Measurements from ENCODE around the gene PPP2R2D. TPM values are rescaled to one million over a fixed set of nuclear protein-coding genes. Genes with fewer than 3 reads are reported as not detected.

The PPP2R2D gene
- total and polyA plus RNA-seq, 4 donors: 15.6 to 51.4 (median 22.0) TPM

DNA sequence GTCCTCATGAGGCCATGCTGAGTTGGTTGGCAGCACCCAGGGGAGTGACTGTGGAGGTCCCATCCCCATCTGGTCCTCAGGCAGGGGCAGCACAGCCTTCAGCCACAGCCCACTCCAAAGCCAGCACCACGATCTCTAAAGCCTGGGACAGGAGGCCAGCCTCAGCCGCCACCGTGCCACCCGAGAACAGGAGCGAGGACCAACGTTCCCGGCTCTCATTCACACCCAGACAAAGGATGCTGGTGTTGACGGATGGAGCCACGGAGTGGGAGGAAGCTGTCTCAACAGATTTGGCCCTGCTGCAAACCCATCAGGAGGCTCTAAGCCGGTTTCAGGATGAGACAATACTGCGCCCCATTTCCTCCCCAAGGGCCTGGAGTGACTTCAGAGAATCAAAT is 42.7 kb upstream of the PPP2R2D start:
- Histone ChIP-seq H3K27me3 (ENCODE audit: control insufficient read depth in 3 of 3, insufficient read depth in 3 of 3, low read length in 2 of 3) (peaks cover 0 to 6% (median 0%) of the 10 kb centered on the region in 3 donors), H3K27ac (ENCODE audit: low read depth in 1 of 2, low read length in 1 of 2) (no peak overlapping the region), H3K9ac (ENCODE audit: insufficient read depth in 1 of 2, low read length in 2 of 2) (no peak overlapping the region), H3K9me3 (ENCODE audit: control insufficient read depth in 4 of 4, insufficient read depth in 3 of 4, low read length in 3 of 4) (peaks cover 0 to 3% (median 0%) of the 10 kb centered on the region in 4 donors), H3K36me3 (ENCODE audit: control insufficient read depth in 4 of 4, insufficient read depth in 4 of 4, low read length in 4 of 4) (no peaks in the 10 kb centered on the region), H3K4me3 (no peak overlapping the region), H3K4me1 (ENCODE audit: control insufficient read depth in 5 of 5, insufficient read depth in 5 of 5, low read length in 5 of 5) (no peaks in the 10 kb centered on the region)
- DNase-seq (no peak), ATAC-seq (ENCODE audit: insufficient read depth, low FRiP score) (no peak)
- 71 to 75% methylated on average over 11 of the region's 11 CpGs for WGBS, 2 donors
- TF ChIP-seq, protein P1, sequence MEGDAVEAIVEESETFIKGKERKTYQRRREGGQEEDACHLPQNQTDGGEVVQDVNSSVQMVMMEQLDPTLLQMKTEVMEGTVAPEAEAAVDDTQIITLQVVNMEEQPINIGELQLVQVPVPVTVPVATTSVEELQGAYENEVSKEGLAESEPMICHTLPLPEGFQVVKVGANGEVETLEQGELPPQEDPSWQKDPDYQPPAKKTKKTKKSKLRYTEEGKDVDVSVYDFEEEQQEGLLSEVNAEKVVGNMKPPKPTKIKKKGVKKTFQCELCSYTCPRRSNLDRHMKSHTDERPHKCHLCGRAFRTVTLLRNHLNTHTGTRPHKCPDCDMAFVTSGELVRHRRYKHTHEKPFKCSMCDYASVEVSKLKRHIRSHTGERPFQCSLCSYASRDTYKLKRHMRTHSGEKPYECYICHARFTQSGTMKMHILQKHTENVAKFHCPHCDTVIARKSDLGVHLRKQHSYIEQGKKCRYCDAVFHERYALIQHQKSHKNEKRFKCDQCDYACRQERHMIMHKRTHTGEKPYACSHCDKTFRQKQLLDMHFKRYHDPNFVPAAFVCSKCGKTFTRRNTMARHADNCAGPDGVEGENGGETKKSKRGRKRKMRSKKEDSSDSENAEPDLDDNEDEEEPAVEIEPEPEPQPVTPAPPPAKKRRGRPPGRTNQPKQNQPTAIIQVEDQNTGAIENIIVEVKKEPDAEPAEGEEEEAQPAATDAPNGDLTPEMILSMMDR (IDR thresholded peaks at IDR 0.05; ENCODE audit: control extremely low read depth, extremely low read depth): no peak

DNA sequence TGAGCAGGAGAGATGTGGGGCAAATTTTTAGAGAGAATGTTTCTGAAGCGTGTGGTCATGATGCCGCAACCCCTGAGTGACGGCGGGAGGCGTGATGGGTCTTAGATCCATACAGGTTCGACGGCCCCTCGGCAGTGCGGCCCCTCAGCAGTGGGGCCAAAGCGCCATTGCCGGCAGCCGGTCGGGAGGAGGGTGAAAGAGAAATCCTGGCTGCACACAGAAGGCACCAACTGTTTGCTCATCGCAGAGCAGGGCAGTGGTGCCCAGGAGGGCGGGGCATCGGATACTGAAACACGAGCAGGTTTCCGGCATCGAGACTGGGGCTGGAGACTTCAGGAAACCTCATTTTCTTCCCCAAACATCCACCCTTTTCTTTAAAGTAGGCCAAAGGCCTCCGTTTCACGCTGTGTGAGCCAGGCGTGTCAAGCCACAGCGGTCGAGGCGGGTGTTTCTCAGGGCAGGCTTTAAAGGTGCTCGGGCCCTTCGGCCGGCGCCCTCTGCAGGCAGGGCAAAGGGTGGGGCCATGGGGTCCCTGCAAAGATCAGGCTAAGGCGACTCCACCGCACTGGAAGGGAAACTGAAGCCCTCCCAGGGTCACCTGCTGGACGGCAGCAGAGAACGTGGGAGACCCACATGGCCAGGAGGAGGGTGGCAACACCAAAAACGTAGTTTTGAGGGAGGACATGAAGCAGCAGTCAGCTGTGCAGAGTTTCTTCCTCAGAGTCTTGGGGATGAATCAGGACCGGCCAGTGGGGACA is 42.0 kb upstream of the PPP2R2D start:
- peaks cover 0 to 3% (median 0%) of the 10 kb centered on the region in 4 donors for H3K9me3 ChIP-seq (ENCODE audit: control insufficient read depth in 4 of 4, insufficient read depth in 3 of 4, low read length in 3 of 4)
- H3K27ac ChIP-seq (ENCODE audit: low read depth in 1 of 2, low read length in 1 of 2): no peak overlapping the region
- peaks cover 0 to 6% (median 0%) of the 10 kb centered on the region in 3 donors for H3K27me3 ChIP-seq (ENCODE audit: control insufficient read depth in 3 of 3, insufficient read depth in 3 of 3, low read length in 2 of 3)
- TF ChIP-seq, protein P1 (IDR thresholded peaks at IDR 0.05; ENCODE audit: control extremely low read depth, extremely low read depth): no peak
- H3K36me3 ChIP-seq (ENCODE audit: control insufficient read depth in 4 of 4, insufficient read depth in 4 of 4, low read length in 4 of 4): no peaks in the 10 kb centered on the region
- ATAC-seq (ENCODE audit: insufficient read depth, low FRiP score): no peak
- no peak overlapping the region for H3K9ac ChIP-seq (ENCODE audit: insufficient read depth in 1 of 2, low read length in 2 of 2)
- 88 to 92% methylated on average over 35 of the region's 35 CpGs for WGBS, 2 donors
- no peak overlapping the region for H3K4me3 ChIP-seq
- DNase-seq: no peak
- H3K4me1 ChIP-seq (ENCODE audit: control insufficient read depth in 5 of 5, insufficient read depth in 5 of 5, low read length in 5 of 5): no peaks in the 10 kb centered on the region

DNA sequence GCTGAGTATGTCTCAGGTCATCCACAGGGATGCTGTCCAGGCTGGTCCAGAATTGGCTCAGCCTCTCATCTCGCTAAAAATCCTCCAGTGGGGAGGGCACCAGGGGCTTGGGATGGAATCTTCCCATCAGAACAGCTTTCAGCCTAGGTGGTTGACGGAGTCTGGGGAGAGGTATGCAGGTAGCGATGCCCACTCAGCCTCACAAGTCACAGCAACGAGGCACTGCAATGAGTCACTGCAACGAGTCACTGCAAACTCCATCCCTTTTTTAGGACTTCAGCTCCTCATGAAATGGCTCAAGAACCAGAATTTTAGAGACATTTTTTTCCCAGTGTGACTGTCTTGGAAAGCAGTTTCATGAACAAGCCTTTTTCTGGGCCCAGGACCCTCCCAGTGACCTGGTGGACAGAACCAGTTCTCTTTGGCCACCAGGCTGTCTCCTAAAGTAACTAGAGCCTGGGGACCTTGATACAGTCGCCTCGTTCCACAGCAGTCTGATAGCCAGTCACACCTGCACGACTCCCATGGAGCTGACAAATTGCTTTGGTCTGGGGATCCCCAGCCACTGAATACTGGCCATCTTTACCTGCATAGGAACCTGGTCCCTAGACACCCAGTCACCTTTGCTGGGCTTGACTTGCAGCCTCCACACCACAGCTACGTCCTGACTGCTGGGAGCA is 41.3 kb upstream of the PPP2R2D start:
- TF ChIP-seq, protein P1 (IDR thresholded peaks at IDR 0.05; ENCODE audit: control extremely low read depth, extremely low read depth): no peak
- 77 to 85% methylated on average over 9 of the region's 9 CpGs for WGBS, 2 donors
- DNase-seq: no peak
- H3K4me3 ChIP-seq: no peak overlapping the region
- no peaks in the 10 kb centered on the region for H3K36me3 ChIP-seq (ENCODE audit: control insufficient read depth in 4 of 4, insufficient read depth in 4 of 4, low read length in 4 of 4)
- H3K27ac ChIP-seq (ENCODE audit: low read depth in 1 of 2, low read length in 1 of 2): no peak overlapping the region
- ATAC-seq (ENCODE audit: insufficient read depth, low FRiP score): no peak
- H3K27me3 ChIP-seq (ENCODE audit: control insufficient read depth in 3 of 3, insufficient read depth in 3 of 3, low read length in 2 of 3): peaks cover 0 to 6% (median 0%) of the 10 kb centered on the region in 3 donors
- no peaks in the 10 kb centered on the region for H3K4me1 ChIP-seq (ENCODE audit: control insufficient read depth in 5 of 5, insufficient read depth in 5 of 5, low read length in 5 of 5)
- H3K9me3 ChIP-seq (ENCODE audit: control insufficient read depth in 4 of 4, insufficient read depth in 3 of 4, low read length in 3 of 4): peaks cover 0 to 3% (median 0%) of the 10 kb centered on the region in 4 donors
- no peak overlapping the region for H3K9ac ChIP-seq (ENCODE audit: insufficient read depth in 1 of 2, low read length in 2 of 2)

Measured in lung (tissue), 12 donors.